HepG2 (cell line): Measurements from ENCODE around the gene UBAC1. TPM values are rescaled to one million over a fixed set of nuclear protein-coding genes. Genes with fewer than 3 reads are reported as not detected.
A peak's percentile ranks its signal among the peaks of the same experiment; 100 is the strongest.

Experiments
- ATAC-seq: fragments of 200-7000 bp; cut with Tn5 transposase; 3 replicates; pipeline ENCODE4 v1.9.1; 2020; ENCODE audit warnings: mild to moderate bottlenecking, moderate library complexity
- BruUV-seq: library from RNA; stranded (reverse); fragments of 400-500 nt; replicated peaks from 2 replicates; lab custom pipeline; 2021; lab: Mats Ljungman, UMichigan
- CTCF ChIA-PET: fragments of 300-600 bp; formaldehyde crosslinking; extraction: SDS; loops from one replicate; lab custom pipeline; 2021; ENCODE audit warnings: low total read pairs, inconsistent platforms, low intra/inter-chr PET ratio; lab: Yijun Ruan, JAX
- POLR2A ChIA-PET: fragments of 350-600 bp; sonication (Branson Sonifier 250); formaldehyde crosslinking; loops from one replicate; lab custom pipeline; 2020; ENCODE audit warnings: antibody characterized with exemption, inconsistent platforms; lab: Yijun Ruan, JAX
- DNase-seq: peaks from one replicate; pipeline ENCODE4 v3.0.0-alpha.2; 2015; ENCODE audit warnings: low spot score
- FAIRE-seq: peaks from 3 replicates; lab custom pipeline; 2011; peaks lifted over from hg19 to GRCh38; lab: Jason Lieb, UNC
- H2AFZ ChIP-seq: one replicate; pipeline ENCODE4 v1.6.1; 2011; ENCODE audit warnings: low read length, inconsistent platforms
- H3K27ac ChIP-seq: fragments of 300-600 bp; 3 replicates; pipeline ENCODE4 v1.8.0; 2011; ENCODE audit warnings: mixed run types, mild to moderate bottlenecking, mixed read lengths, low read length, inconsistent platforms; ENCODE audit not compliant: insufficient read depth; ENCODE audit errors: extremely low read length
- H3K27me3 ChIP-seq, 2 experiments: fragments of 200-600 bp in 1 of 2; 2 replicates in 1 of 2; 3 replicates in 1 of 2; pipeline versions ENCODE4 v1.6.0 to v1.8.0; 2011; ENCODE audit warnings: low read length in 2 of 2, mild to moderate bottlenecking in 2 of 2, moderate library complexity in 2 of 2, inconsistent platforms in 1 of 2; ENCODE audit not compliant: insufficient read depth in 2 of 2, control insufficient read depth in 1 of 2
- H3K36me3 ChIP-seq, 2 experiments: fragments of 200-600 bp in 1 of 2; replicated peaks in 1 of 2; 2 replicates in 1 of 2; 3 replicates in 1 of 2; pipeline versions ENCODE4 v1.5.1 to v1.8.0; 2011; ENCODE audit warnings: low read length in 2 of 2, inconsistent platforms in 1 of 2; ENCODE audit not compliant: insufficient read depth in 2 of 2, control insufficient read depth in 1 of 2
- H3K4me1 ChIP-seq: 2 replicates; pipeline ENCODE4 v1.5.1; 2012; ENCODE audit warnings: low read length, inconsistent platforms; ENCODE audit not compliant: insufficient read depth
- H3K4me2 ChIP-seq: 2 replicates; pipeline ENCODE4 v1.6.0; 2011; ENCODE audit warnings: low read depth, low read length, inconsistent platforms
- H3K4me3 ChIP-seq, 3 experiments: fragments of 200-600 bp in 1 of 3; sonication (generic), shearing (Covaris generic) in 1 of 3; replicated peaks in 1 of 3; 2 replicates each; pipeline ENCODE4 v1.5.1; 2011 to 2016; ENCODE audit warnings: low read length in 3 of 3, inconsistent platforms in 2 of 3, low read depth in 2 of 3, mild to moderate bottlenecking in 2 of 3, control low read depth in 1 of 3, mixed read lengths in 1 of 3; ENCODE audit not compliant: insufficient read depth in 1 of 3
- H3K79me2 ChIP-seq: one replicate; pipeline ENCODE4 v1.6.1; 2011; ENCODE audit warnings: low read length, inconsistent platforms; ENCODE audit not compliant: insufficient read depth
- H3K9ac ChIP-seq: 2 replicates; pipeline ENCODE4 v1.6.0; 2011; ENCODE audit warnings: mild to moderate bottlenecking, low read depth, low read length, inconsistent platforms; ENCODE audit not compliant: insufficient read depth
- H3K9me3 ChIP-seq: 2 replicates; pipeline ENCODE4 v1.5.1; 2012; ENCODE audit warnings: mild to moderate bottlenecking, low read length
- H4K20me1 ChIP-seq: 2 replicates; pipeline ENCODE4 v1.6.0; 2011; ENCODE audit warnings: inconsistent platforms, mild to moderate bottlenecking, low read length, moderate library complexity; ENCODE audit not compliant: insufficient read depth
- EZH2 ChIP-seq: conservative IDR thresholded peaks from 2 replicates; pipeline ENCODE4 v1.6.1; 2012; ENCODE audit warnings: mild to moderate bottlenecking, low read depth, low read length, moderate library complexity
- HNF4A ChIP-seq: sonication (generic); formaldehyde crosslinking; IDR thresholded peaks from 2 replicates; pipeline ENCODE4 v1.4.0; 2020; ENCODE audit warnings: missing genetic modification reagents
- ZFP37 ChIP-seq: sonication (generic); formaldehyde crosslinking; IDR thresholded peaks from 2 replicates; pipeline ENCODE4 v1.4.0; 2020; ENCODE audit warnings: missing genetic modification reagents, borderline replicate concordance
- ZNF234 ChIP-seq: sonication (generic); formaldehyde crosslinking; conservative IDR thresholded peaks from 2 replicates; pipeline ENCODE4 v1.5.1; 2020; ENCODE audit warnings: mild to moderate bottlenecking, missing genetic modification reagents
- ZNF33B ChIP-seq: sonication (generic); formaldehyde crosslinking; IDR thresholded peaks from 2 replicates; pipeline ENCODE4 v1.5.1; 2020; ENCODE audit warnings: mild to moderate bottlenecking, missing genetic modification reagents
- WGBS: methylation state at CpG from one replicate; pipeline ENCODE4 v1.1.6; 2017; ENCODE audit warnings: low lambda C conversion rate; 5-methylcytosine and 5-hydroxymethylcytosine counted together
- in situ Hi-C: cut with HindIII; loops from 2 replicates; pipeline ENCODE4 v1.10.0; 2017; ENCODE audit warnings: low pct_unique_long_range_greater_than_20kb; ENCODE audit not compliant: extremely low pct_ligation_motif_present
- intact Hi-C: fragments of 100-400 bp; cut with micrococcal nuclease; formaldehyde crosslinking; loops from one replicate; pipeline ENCODE4 v1.10.0; 2022; ENCODE audit not compliant: unreplicated experiment
- polyA plus RNA-seq, 8 experiments: library from polyadenylated mRNA; depleted of rRNA in 3 of 8; stranded (reverse) in 7 of 8; unstranded in 1 of 8; fragments of >200 nt; fragmentation: Illumina TruSeq in 4 of 8; extraction: Trizol in 4 of 8; gene quantifications; 2 replicates each; pipeline versions ENCODE4 v1.2.1 to v1.2.3, GENCODE V29; 2011 to 2016; ENCODE audit warnings: low read depth in 4 of 8, missing spikeins in 1 of 8, mixed read lengths in 1 of 8; ENCODE audit not compliant: insufficient read depth in 1 of 8
- total RNA-seq, 5 experiments: library from RNA; depleted of rRNA; stranded (reverse); fragments of >200 nt; fragmentation: Illumina TruSeq; extraction: Trizol; gene quantifications; 2 replicates each; pipeline ENCODE4 v1.2.3, GENCODE V29; 2016; ENCODE audit warnings: low read depth in 1 of 5

Gene UBAC1
- total and polyA plus RNA-seq, 2 of the 13 experiments (the other 11 are each of a cell fraction or from before 2014, with no cell fraction given), result 32.2 to 34.1 TPM

- no TSS peak for BruUV-seq
- peaks cover 7 to 55% of the 10 kb centered on the region in 2 experiments; a peak in 4 of 5 replicates for H3K27me3 ChIP-seq
- 25% methylated on average over 5 of the region's 17 CpGs for WGBS
- POLR2A ChIA-PET, result interaction anchor here (0.6 to 2.7 kb wide), 3 partner anchors 20 to 172 kb away, joined by 3 to 7 read pairs (median 3); no protein-coding TSS in a partner anchor
- no peak for FAIRE-seq
- TF ChIP-seq HNF4A (CRISPR knock-in tag) (no peak), ZFP37 (no peak), ZNF234 (CRISPR knock-in tag) (no peak)
- TF ChIP-seq, all 625 proteins: peak for 0
- 0 out of 2 replicates have a peak overlapping the region, but pooled peaks have one; percentile 15 for H3K4me2 ChIP-seq
- peak overlapping the region in 1 of 3 experiments; percentile 32; a peak in 1 of 6 replicates for H3K4me3 ChIP-seq
- no peak overlapping the region for H3K27ac ChIP-seq
- no peaks in the 10 kb centered on the region for H3K79me2 ChIP-seq
- 0 out of 2 replicates have a peak, but pooled peaks cover 2% of the 10 kb centered on the region for H4K20me1 ChIP-seq
- ATAC-seq, result no peak
- H2AFZ ChIP-seq, result no peak overlapping the region
- intact Hi-C loops (no loop called here), in situ Hi-C loops (loop anchor here (25.0 kb wide), 1 partner anchor 274 kb away; no protein-coding TSS in a partner anchor)
- no peaks in the 10 kb centered on the region for H3K36me3 ChIP-seq
- DNase-seq, result no peak
- H3K4me1 ChIP-seq, result peaks cover 58% of the 10 kb centered on the region
- CTCF ChIA-PET, result no interaction called here
- H3K9ac ChIP-seq, result no peak overlapping the region
- H3K9me3 ChIP-seq, result no peaks in the 10 kb centered on the region
These were observed 27.3 kb upstream of the UBAC1 start for GRCh38 chr9:135988493-135988892.

DNA sequence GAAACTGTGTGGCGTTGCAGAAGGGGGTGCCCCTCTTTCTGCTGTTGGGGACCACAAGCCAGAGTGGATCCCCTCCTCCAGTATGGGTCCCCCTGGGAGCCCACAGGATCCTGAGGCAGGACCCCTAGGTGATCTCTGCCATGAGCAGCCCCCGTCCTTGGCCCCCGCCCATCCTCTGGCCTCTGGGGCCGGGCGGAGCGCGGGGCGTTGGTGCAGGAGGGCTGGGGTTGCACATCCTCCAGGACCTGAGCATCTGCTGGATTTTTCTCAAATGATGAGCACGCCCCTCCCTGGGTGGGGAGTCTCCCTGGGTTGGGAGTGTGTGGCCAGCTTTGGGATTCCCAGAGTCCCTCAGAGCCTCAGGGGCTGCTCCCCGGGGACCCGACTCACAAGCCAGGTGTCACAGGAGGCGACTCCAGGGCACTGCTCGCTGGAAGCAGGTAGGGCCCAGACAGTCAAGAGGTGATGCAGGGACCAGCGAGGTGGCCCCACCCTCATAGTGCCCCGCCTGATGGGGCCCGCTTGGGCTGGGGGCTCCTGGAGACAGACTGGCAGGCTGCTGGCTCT lies 26.7 kb upstream of the UBAC1 start:
- FAIRE-seq, result no peak
- H3K27ac ChIP-seq, result no peak overlapping the region
- CTCF ChIA-PET, result no interaction called here
- H3K36me3 ChIP-seq, result no peaks in the 10 kb centered on the region
- in situ Hi-C loops (loop anchor here (25.0 kb wide), 1 partner anchor 274 kb away; no protein-coding TSS in a partner anchor), intact Hi-C loops (no loop called here)
- no peak overlapping the region for H3K9ac ChIP-seq
- H3K27me3 ChIP-seq, result peaks cover 8 to 60% of the 10 kb centered on the region in 2 experiments; a peak in 4 of 5 replicates
- TF ChIP-seq ZNF33B (CRISPR knock-in tag) (no peak), EZH2 (0 out of 2 replicates have a peak, but pooled peaks have one; percentile 66)
- WGBS, result 50% methylated on average over 2 of the region's 16 CpGs
- no peak for ATAC-seq
- no peak overlapping the region for H2AFZ ChIP-seq
- H4K20me1 ChIP-seq, result 0 out of 2 replicates have a peak, but pooled peaks cover 2% of the 10 kb centered on the region
- no peak for DNase-seq
- BruUV-seq, result no TSS peak
- peaks cover 58% of the 10 kb centered on the region for H3K4me1 ChIP-seq
- no peak overlapping the region for H3K4me2 ChIP-seq
- H3K9me3 ChIP-seq, result no peaks in the 10 kb centered on the region
- H3K79me2 ChIP-seq, result no peaks in the 10 kb centered on the region
- POLR2A ChIA-PET, result no interaction called here
- H3K4me3 ChIP-seq, result no peak overlapping the region
